GM18499 (cell line): Measurements from ENCODE around the gene PACS1.

ENCODE experiments used
- ATAC-seq: cut with Tn5 transposase; IDR thresholded peaks from one replicate; pipeline ENCODE4 v1.9.1; 2021; ENCODE audit warnings: moderate number of reproducible peaks; ENCODE audit not compliant: insufficient read depth, unreplicated experiment

Gene PACS1

GRCh38 chr11:66130978-66131377 is 60.9 kb downstream of the PACS1 start:
- ATAC-seq = no peak

GRCh38 chr11:66131937-66132632 is 62.0 kb downstream of the PACS1 start:
- ATAC-seq = no peak

- ATAC-seq = no peak
Measured at GRCh38 chr11:66133216-66133775, 63.2 kb downstream of the PACS1 start.

GRCh38 chr11:66136752-66137123 is 66.7 kb downstream of the PACS1 start:
- ATAC-seq = no peak

GRCh38 chr11:66139817-66140404 is 69.8 kb downstream of the PACS1 start:
- ATAC-seq = no peak

GRCh38 chr11:66142370-66143263 is 72.5 kb downstream of the PACS1 start:
- no peak for ATAC-seq

GRCh38 chr11:66143264-66143566 is 73.1 kb downstream of the PACS1 start:
- ATAC-seq = no peak

- no peak for ATAC-seq
Measured at GRCh38 chr11:66143996-66144678, 74.1 kb downstream of the PACS1 start.

- no peak for ATAC-seq
Measured at GRCh38 chr11:66146074-66146473, 76.0 kb downstream of the PACS1 start.

- ATAC-seq = no peak
Measured at GRCh38 chr11:66146940-66147339, 76.9 kb downstream of the PACS1 start.

GRCh38 chr11:66150140-66150539 is 80.1 kb downstream of the PACS1 start:
- ATAC-seq = no peak

GRCh38 chr11:66150725-66151124 is 80.7 kb downstream of the PACS1 start:
- no peak for ATAC-seq

- ATAC-seq = no peak
Measured at GRCh38 chr11:66151273-66151672, 81.2 kb downstream of the PACS1 start.

- ATAC-seq = no peak
Measured at GRCh38 chr11:66154109-66154508, 84.0 kb downstream of the PACS1 start.

GRCh38 chr11:66155387-66156073 is 85.5 kb downstream of the PACS1 start:
- no peak for ATAC-seq

GRCh38 chr11:66157182-66157864 is 87.3 kb downstream of the PACS1 start:
- no peak for ATAC-seq

- no peak for ATAC-seq
Measured at GRCh38 chr11:66158156-66158555, 88.1 kb downstream of the PACS1 start.

- no peak for ATAC-seq
Measured at GRCh38 chr11:66159324-66159984, 89.4 kb downstream of the PACS1 start.

GRCh38 chr11:66160709-66161108 is 90.6 kb downstream of the PACS1 start:
- no peak for ATAC-seq
